A549 treated with DMSO at 1 μM for 4 hours (cell line): ENCODE data around the gene DGKD. TPM values are rescaled to one million over a fixed set of nuclear protein-coding genes. Genes with fewer than 3 reads are reported as not detected.

Experiments used
- total RNA-seq: library from RNA; stranded (reverse); fragments of 200-300 nt; extraction: Qiagen RNA extraction; gene quantifications from 5 replicates; pipeline ENCODE4 v1.2.3, GENCODE V29; 2022; ENCODE audit warnings: low read depth

Gene DGKD
- total RNA-seq: 92.0 to 98.9 TPM (median 95.7 TPM) in 5 replicates

GRCh38 chr2:233353769-233354499 lies at the start of gene DGKD:
DGKD (plus strand) TSS chr2:233354494; CDS start chr2:233354519, 25 bp downstream.

GRCh38 chr2:233307565-233307964 lies 46.7 kb upstream of the DGKD start, which contains the start of gene SAG:
SAG (plus strand) TSS chr2:233307816; CDS start chr2:233309190, 1,374 bp downstream.

Other genes with a start within 250 kb of the DGKD start
- 49.2 to 59.4 TPM (median 51.6 TPM) in 5 replicates for gene ATG16L1, start 102.8 kb upstream of the DGKD start, total RNA-seq
- not detected in 5 replicates for gene SAG, start 46.7 kb upstream of the DGKD start, total RNA-seq
- gene USP40, start 212.3 kb downstream of the DGKD start, total RNA-seq: 18.7 to 27.9 TPM (median 24.8 TPM) in 5 replicates